PC-9 (cell line): Measurements from ENCODE around the gene B2M. TPM values are rescaled to one million over a fixed set of nuclear protein-coding genes. Genes with fewer than 3 reads are reported as not detected.
A peak's percentile ranks its signal among the peaks of the same experiment; 100 is the strongest.

ENCODE experiments used
- BruUV-seq: library from RNA; stranded (reverse); fragments of 400-500 nt; replicated peaks from 2 replicates; lab custom pipeline; 2021; lab: Mats Ljungman, UMichigan
- CTCF ChIA-PET: fragments of 300-600 bp; sonication (Branson Sonifier 250); formaldehyde crosslinking; loops from one replicate; lab custom pipeline; 2022; ENCODE audit warnings: antibody characterized with exemption; lab: Charles Lee
- POLR2A ChIA-PET: fragments of 300-600 bp; sonication (Branson Sonifier 250); formaldehyde crosslinking; loops from one replicate; lab custom pipeline; 2022; ENCODE audit warnings: antibody characterized with exemption; ENCODE audit not compliant: unreplicated experiment; lab: Charles Lee
- DNase-seq, 2 experiments: peaks; one replicate each; pipeline versions ENCODE4 v3.0.0 to v3.0.0-alpha.2; 2015 to 2022; ENCODE audit warnings: mixed read lengths in 1 of 2
- H2AFZ ChIP-seq: fragments of 200-600 bp; sonication (generic); 2 replicates; pipeline ENCODE4 v1.8.1; 2017; ENCODE audit warnings: antibody characterized with exemption
- H3F3A ChIP-seq: fragments of 200-600 bp; sonication (generic); 2 replicates; pipeline ENCODE4 v1.8.1; 2017; ENCODE audit warnings: antibody characterized with exemption, mild to moderate bottlenecking, low read depth; ENCODE audit not compliant: insufficient read depth
- H3K27ac ChIP-seq: fragments of 200-600 bp; sonication (generic); 2 replicates; pipeline ENCODE4 v1.6.1; 2016; ENCODE audit warnings: mixed run types
- H3K27me3 ChIP-seq: fragments of 200-600 bp; sonication (generic); 2 replicates; pipeline ENCODE4 v1.6.1; 2016; ENCODE audit warnings: low read depth, mixed run types; ENCODE audit not compliant: insufficient read depth
- H3K36me3 ChIP-seq: fragments of 200-600 bp; sonication (generic); 2 replicates; pipeline ENCODE4 v1.6.1; 2016; ENCODE audit warnings: low read depth, mixed run types
- H3K4me1 ChIP-seq: fragments of 200-600 bp; sonication (generic); replicated peaks from 2 replicates; pipeline ENCODE4 v1.6.1; 2016; ENCODE audit warnings: mixed run types; ENCODE audit not compliant: insufficient read depth
- H3K4me2 ChIP-seq: fragments of 200-600 bp; sonication (generic); 2 replicates; pipeline ENCODE4 v1.6.1; 2017; ENCODE audit warnings: mixed run types
- H3K4me3 ChIP-seq: fragments of 200-600 bp; sonication (generic); 2 replicates; pipeline ENCODE4 v1.6.1; 2016; ENCODE audit warnings: mixed run types
- H3K79me2 ChIP-seq: fragments of 200-600 bp; sonication (generic); 2 replicates; pipeline ENCODE4 v1.6.1; 2017; ENCODE audit warnings: low read depth, mixed run types
- H3K9me2 ChIP-seq: fragments of 200-600 bp; sonication (generic); 2 replicates; pipeline ENCODE4 v1.8.1; 2017; ENCODE audit warnings: mild to moderate bottlenecking; ENCODE audit not compliant: insufficient read depth
- H3K9me3 ChIP-seq: fragments of 200-600 bp; sonication (generic); 2 replicates; pipeline ENCODE4 v1.8.1; 2016; ENCODE audit warnings: low read depth; ENCODE audit not compliant: insufficient read depth
- H4K20me1 ChIP-seq: fragments of 200-600 bp; sonication (generic); 2 replicates; pipeline ENCODE4 v1.8.1; 2017; ENCODE audit not compliant: insufficient read depth
- CTCF ChIP-seq: fragments of 200-600 bp; sonication (generic); conservative IDR thresholded peaks from 2 replicates; pipeline ENCODE4 v1.6.1; 2017; ENCODE audit warnings: mixed run types, antibody characterized with exemption, mild to moderate bottlenecking, moderate library complexity
- EZH2 ChIP-seq: fragments of 200-600 bp; sonication (generic); IDR thresholded peaks from 2 replicates; pipeline ENCODE4 v1.8.0; 2017; ENCODE audit warnings: antibody characterized with exemption, low read depth
- intact Hi-C: fragments of 100-400 bp; cut with micrococcal nuclease; formaldehyde crosslinking; loops from one replicate; pipeline ENCODE4 v1.10.0; 2022; ENCODE audit not compliant: unreplicated experiment
- total RNA-seq: library from RNA; stranded (reverse); gene quantifications from 2 replicates; pipeline ENCODE4 v1.2.3, GENCODE V29; 2021

Gene B2M
- total RNA-seq, 1 experiment from 2014 or later, result 685 TPM

GRCh38 chr15:44670087-44670950, 41.0 kb upstream of the B2M start:
- no peak overlapping the region for H3K4me3 ChIP-seq
- H3K4me2 ChIP-seq, result no peak overlapping the region
- intact Hi-C loops, result no loop called here
- ChIA-PET POLR2A (interaction anchor here (0.5 to 0.9 kb wide), 2 partner anchors 42 to 43 kb away, joined by 7 read pairs; no protein-coding TSS in a partner anchor), CTCF (interaction anchor here (0.6 kb wide), 1 partner anchor 10 kb away, joined by 6 read pairs; no protein-coding TSS in a partner anchor)
- no peaks in the 10 kb centered on the region for H4K20me1 ChIP-seq
- H3F3A ChIP-seq, result no peaks in the 10 kb centered on the region
- no peaks in the 10 kb centered on the region for H3K9me2 ChIP-seq
- TF ChIP-seq EZH2 (no peak), CTCF (no peak)
- no peaks in the 10 kb centered on the region for H3K27me3 ChIP-seq
- H2AFZ ChIP-seq, result no peak overlapping the region
- H3K36me3 ChIP-seq, result no peaks in the 10 kb centered on the region
- BruUV-seq, result no TSS peak
- DNase-seq, result peak; percentile 25 to 62
- no peaks in the 10 kb centered on the region for H3K4me1 ChIP-seq
- H3K79me2 ChIP-seq, result no peaks in the 10 kb centered on the region
- H3K9me3 ChIP-seq, result no peaks in the 10 kb centered on the region
- no peak overlapping the region for H3K27ac ChIP-seq

- Histone ChIP-seq H3K27me3 (no peaks in the 10 kb centered on the region), H3K9me3 (no peaks in the 10 kb centered on the region), H3K79me2 (no peaks in the 10 kb centered on the region), H3K36me3 (no peaks in the 10 kb centered on the region), H3F3A (no peaks in the 10 kb centered on the region), H3K9me2 (no peaks in the 10 kb centered on the region), H3K27ac (no peak overlapping the region), H3K4me2 (no peak overlapping the region), H3K4me1 (no peaks in the 10 kb centered on the region), H2AFZ (no peak overlapping the region), H4K20me1 (no peaks in the 10 kb centered on the region), H3K4me3 (no peak overlapping the region)
- no peak for DNase-seq
- ChIA-PET CTCF (no interaction called here), POLR2A (no interaction called here)
- no TSS peak for BruUV-seq
- intact Hi-C loops, result no loop called here
- TF ChIP-seq CTCF, result no peak
- no peak for TF ChIP-seq EZH2
Measured at GRCh38 chr15:44673639-44674038, 37.7 kb upstream of the B2M start.

GRCh38 chr15:44675911-44676310, 35.4 kb upstream of the B2M start:
- no peaks in the 10 kb centered on the region for H4K20me1 ChIP-seq
- no TSS peak for BruUV-seq
- H3K79me2 ChIP-seq, result no peaks in the 10 kb centered on the region
- ChIA-PET CTCF (interaction anchor here (0.5 kb wide), 1 partner anchor 381 kb away, joined by 6 read pairs; no protein-coding TSS in a partner anchor), POLR2A (no interaction called here)
- no peaks in the 10 kb centered on the region for H3K9me3 ChIP-seq
- intact Hi-C loops, result no loop called here
- no peak overlapping the region for H2AFZ ChIP-seq
- no peaks in the 10 kb centered on the region for H3K9me2 ChIP-seq
- H3K36me3 ChIP-seq, result no peaks in the 10 kb centered on the region
- H3K4me1 ChIP-seq, result no peaks in the 10 kb centered on the region
- no peak for DNase-seq
- TF ChIP-seq CTCF (no peak), EZH2 (no peak)
- H3K27ac ChIP-seq, result no peak overlapping the region
- no peaks in the 10 kb centered on the region for H3F3A ChIP-seq
- no peak overlapping the region for H3K4me3 ChIP-seq
- H3K27me3 ChIP-seq, result no peaks in the 10 kb centered on the region
- H3K4me2 ChIP-seq, result no peak overlapping the region
